WTC11 (cell line): Measurements from ENCODE around the gene CHST3. TPM values are rescaled to one million over a fixed set of nuclear protein-coding genes. Genes with fewer than 3 reads are reported as not detected.

Source experiments
- ATAC-seq: fragments of 200-7000 bp; cut with Tn5 transposase; 2 replicates; pipeline ENCODE4 v1.10.0; 2021; ENCODE audit warnings: mild to moderate bottlenecking, moderate library complexity
- CTCF ChIA-PET: fragments of 300-600 bp; sonication (Branson Sonifier 250); formaldehyde crosslinking; loops from one replicate; lab custom pipeline; 2021; ENCODE audit warnings: antibody characterized with exemption; lab: Charles Lee
- POLR2A ChIA-PET: fragments of 350-600 bp; sonication (Branson Sonifier 250); formaldehyde crosslinking; loops from one replicate; lab custom pipeline; 2021; ENCODE audit warnings: antibody characterized with exemption; lab: Charles Lee
- DNase-seq: peaks from one replicate; pipeline ENCODE4 v3.0.0; 2021; ENCODE audit warnings: low spot score
- H3K27ac Mint-ChIP-seq: 2 replicates; pipeline ENCODE4 v1.8.0; 2021; ENCODE audit warnings: mixed read lengths
- H3K27me3 Mint-ChIP-seq: 2 replicates; pipeline ENCODE4 v1.8.0; 2021; ENCODE audit warnings: low read depth, mild to moderate bottlenecking, moderate library complexity, mixed read lengths
- H3K36me3 Mint-ChIP-seq: 2 replicates; pipeline ENCODE4 v1.8.0; 2021; ENCODE audit warnings: mixed read lengths
- H3K4me1 Mint-ChIP-seq: 2 replicates; pipeline ENCODE4 v1.8.0; 2022; ENCODE audit warnings: mixed read lengths
- H3K4me3 Mint-ChIP-seq: 2 replicates; pipeline ENCODE4 v1.8.0; 2021; ENCODE audit warnings: mild to moderate bottlenecking, moderate library complexity, mixed read lengths
- H3K9me3 Mint-ChIP-seq: 2 replicates; pipeline ENCODE4 v1.8.0; 2021; ENCODE audit warnings: mixed read lengths
- AR ChIP-seq: fragments of 250-450 bp; sonication (Bioruptor Pico); IDR thresholded peaks from 2 replicates; pipeline ENCODE4 v1.9.0; 2021; ENCODE audit warnings: mild to moderate bottlenecking
- ATF3 ChIP-seq: sonication (generic); formaldehyde crosslinking; conservative IDR thresholded peaks from 2 replicates; pipeline ENCODE4 v1.8.1; 2022; ENCODE audit warnings: mild to moderate bottlenecking, missing genetic modification reagents
- FOXJ3 ChIP-seq: sonication (generic); formaldehyde crosslinking; IDR thresholded peaks from 2 replicates; pipeline ENCODE4 v1.9.0; 2021; ENCODE audit warnings: missing genetic modification reagents, mild to moderate bottlenecking, borderline replicate concordance
- GTF2I ChIP-seq: fragments of 250-450 bp; sonication (Bioruptor Pico); conservative IDR thresholded peaks from 2 replicates; pipeline ENCODE4 v1.4.0; 2021; ENCODE audit warnings: mild to moderate bottlenecking
- HMGXB4 ChIP-seq: sonication (generic); formaldehyde crosslinking; IDR thresholded peaks from 2 replicates; pipeline ENCODE4 v1.8.1; 2023; ENCODE audit warnings: mild to moderate bottlenecking, moderate library complexity, missing genetic modification reagents
- JUN ChIP-seq: sonication (generic); formaldehyde crosslinking; IDR thresholded peaks from 2 replicates; pipeline ENCODE4 v1.8.0; 2023; ENCODE audit warnings: mild to moderate bottlenecking, missing genetic modification reagents
- NFE2L1 ChIP-seq: sonication (generic); formaldehyde crosslinking; IDR thresholded peaks from 2 replicates; pipeline ENCODE4 v1.8.1; 2023; ENCODE audit warnings: missing genetic modification reagents
- NFYB ChIP-seq: sonication (generic); formaldehyde crosslinking; conservative IDR thresholded peaks from 2 replicates; pipeline ENCODE4 v1.8.0; 2022; ENCODE audit warnings: low read depth, missing genetic modification reagents
- NR1H2 ChIP-seq: sonication (generic); formaldehyde crosslinking; IDR thresholded peaks from 2 replicates; pipeline ENCODE4 v1.9.0; 2021; ENCODE audit warnings: mild to moderate bottlenecking, moderate library complexity, missing genetic modification reagents
- NR2C2 ChIP-seq: sonication (generic); formaldehyde crosslinking; IDR thresholded peaks from 2 replicates; pipeline ENCODE4 v1.8.0; 2022; ENCODE audit warnings: mild to moderate bottlenecking, missing genetic modification reagents
- PRRX2 ChIP-seq: fragments of 250-450 bp; sonication (Bioruptor Pico); IDR thresholded peaks from 2 replicates; pipeline ENCODE4 v1.8.0; 2021; ENCODE audit warnings: mild to moderate bottlenecking
- SOX15 ChIP-seq: fragments of 250-450 bp; sonication (Bioruptor Pico); IDR thresholded peaks from 2 replicates; pipeline ENCODE4 v1.9.0; 2021; ENCODE audit warnings: mild to moderate bottlenecking
- SP1 ChIP-seq: sonication (generic); formaldehyde crosslinking; conservative IDR thresholded peaks from 2 replicates; pipeline ENCODE4 v1.8.1; 2022; ENCODE audit warnings: missing genetic modification reagents
- ZMAT4 ChIP-seq: fragments of 250-450 bp; sonication (Bioruptor Pico); IDR thresholded peaks from 2 replicates; pipeline ENCODE4 v1.9.0; 2021; ENCODE audit warnings: mild to moderate bottlenecking
- ZNF423 ChIP-seq: fragments of 250-450 bp; sonication (Bioruptor Pico); IDR thresholded peaks from 2 replicates; pipeline ENCODE4 v2.1.2; 2022; ENCODE audit warnings: mild to moderate bottlenecking, moderate library complexity
- total RNA-seq: library from RNA; stranded (reverse); gene quantifications from 3 replicates; pipeline ENCODE4 v1.2.3, GENCODE V29; 2021

Gene CHST3
- total RNA-seq, 1 experiment from 2014 or later = 7.0 TPM

GRCh38 chr10:71981876-71982230, 17.7 kb downstream of the CHST3 start:
- H3K27ac Mint-ChIP-seq = no peak overlapping the region
- ChIA-PET CTCF (interaction anchor here (1.0 to 3.5 kb wide), 7 partner anchors 11 to 355 kb away, joined by 3 to 18 read pairs (median 3); no protein-coding TSS in a partner anchor), POLR2A (no interaction called here)
- H3K4me3 Mint-ChIP-seq = no peak overlapping the region
- H3K36me3 Mint-ChIP-seq = no peaks in the 10 kb centered on the region
- H3K27me3 Mint-ChIP-seq = no peaks in the 10 kb centered on the region
- peaks cover 27% of the 10 kb centered on the region for H3K4me1 Mint-ChIP-seq
- no peak for DNase-seq
- TF ChIP-seq NR2C2 (CRISPR knock-in tag) = no peak
- TF ChIP-seq HMGXB4 (CRISPR knock-in tag) = no peak
- TF ChIP-seq JUN (CRISPR knock-in tag) = no peak
- TF ChIP-seq ZNF423 (CRISPR knock-in tag) = no peak
- TF ChIP-seq ZMAT4 (CRISPR knock-in tag) = no peak
- TF ChIP-seq SP1 (CRISPR knock-in tag) = no peak
- TF ChIP-seq FOXJ3 (CRISPR knock-in tag) = no peak
- H3K9me3 Mint-ChIP-seq = no peaks in the 10 kb centered on the region
- no peak for ATAC-seq

GRCh38 chr10:71982269-71983178, 18.3 kb downstream of the CHST3 start:
- Mint-ChIP-seq H3K27ac (no peak overlapping the region), H3K4me1 (peaks cover 27% of the 10 kb centered on the region)

More at GRCh38 chr10:71982269-71983178, 18.3 kb downstream of the CHST3 start:
- H3K27me3 Mint-ChIP-seq = no peaks in the 10 kb centered on the region
- ChIA-PET CTCF (interaction anchor here (0.5 to 3.5 kb wide), 17 partner anchors 10 to 226 kb away, joined by 3 to 18 read pairs (median 4); no protein-coding TSS in a partner anchor), POLR2A (no interaction called here)
- DNase-seq = no peak
- TF ChIP-seq NFE2L1 (CRISPR knock-in tag) (no peak), AR (CRISPR knock-in tag) (no peak), NR2C2 (CRISPR knock-in tag) (no peak), NFYB (CRISPR knock-in tag) (no peak), GTF2I (CRISPR knock-in tag) (no peak), PRRX2 (CRISPR knock-in tag) (no peak), ATF3 (CRISPR knock-in tag) (no peak), SOX15 (CRISPR knock-in tag) (no peak), NR1H2 (CRISPR knock-in tag) (no peak)
- no peaks in the 10 kb centered on the region for H3K36me3 Mint-ChIP-seq
- no peak overlapping the region for H3K4me3 Mint-ChIP-seq
- H3K9me3 Mint-ChIP-seq = no peaks in the 10 kb centered on the region
- peak; percentile 39 for ATAC-seq
